ENCODE results near the gene NRP2.

NRP2 gene

GRCh38 chr2:205766779-205767359, 84.6 kb downstream of the NRP2 start:
- Histone ChIP-seq H3K4me3 (ENCODE audit: low read depth in 1 of 2, low read length in 2 of 2) (no peak overlapping the region), H3K27me3 (ENCODE audit: insufficient read depth, low read length, poor library complexity) (peaks cover 15% of the 10 kb centered on the region), H3K4me2 (ENCODE audit: insufficient read depth, low read length) (no peak overlapping the region), H3K79me2 (ENCODE audit: insufficient read depth, low read length) (no peaks in the 10 kb centered on the region), H2AFZ (ENCODE audit: low read depth, low read length) (no peak overlapping the region), H3K4me1 (ENCODE audit: insufficient read depth, low read length) (no peaks in the 10 kb centered on the region), H4K20me1 (ENCODE audit: insufficient read depth, low read length) (peaks cover 4% of the 10 kb centered on the region; the same call in 1 of the 2 replicates), H3K36me3 (ENCODE audit: insufficient read depth, low read length) (no peaks in the 10 kb centered on the region), H3K9me3 (ENCODE audit: insufficient read depth, low read length, severe bottlenecking) (no peaks in the 10 kb centered on the region), H3K27ac (ENCODE audit: low read length) (no peak overlapping the region), H3K9ac (ENCODE audit: low read depth, low read length) (no peak overlapping the region)
- TF ChIP-seq EZH2 (IDR thresholded peaks at IDR 0.05; ENCODE audit: borderline replicate concordance, low read depth, low read length, severe bottlenecking), result no peak
- peak; percentile 88 for TF ChIP-seq CTCF (IDR thresholded peaks at IDR 0.05; ENCODE audit: borderline replicate concordance, extremely low read depth, low read length, poor library complexity, severe bottlenecking)
- ATAC-seq (ENCODE audit: insufficient read depth, low read depth) (0 out of 3 replicates have a peak, but pooled peaks have one; percentile 48), DNase-seq (peak; percentile 54)

- Histone ChIP-seq H3K4me3 (ENCODE audit: low read depth in 1 of 2, low read length in 2 of 2) (no peak overlapping the region), H3K27me3 (ENCODE audit: insufficient read depth, low read length, poor library complexity) (peaks cover 9% of the 10 kb centered on the region), H3K4me2 (ENCODE audit: insufficient read depth, low read length) (no peak overlapping the region), H3K79me2 (ENCODE audit: insufficient read depth, low read length) (no peaks in the 10 kb centered on the region), H3K36me3 (ENCODE audit: insufficient read depth, low read length) (no peaks in the 10 kb centered on the region), H3K9me3 (ENCODE audit: insufficient read depth, low read length, severe bottlenecking) (no peaks in the 10 kb centered on the region), H3K27ac (ENCODE audit: low read length) (no peak overlapping the region), H3K9ac (ENCODE audit: low read depth, low read length) (no peak overlapping the region), H2AFZ (ENCODE audit: low read depth, low read length) (no peak overlapping the region), H3K4me1 (ENCODE audit: insufficient read depth, low read length) (no peaks in the 10 kb centered on the region), H4K20me1 (ENCODE audit: insufficient read depth, low read length) (no peaks in the 10 kb centered on the region)
- TF ChIP-seq CTCF (IDR thresholded peaks at IDR 0.05; ENCODE audit: borderline replicate concordance, extremely low read depth, low read length, poor library complexity, severe bottlenecking) (no peak), EZH2 (IDR thresholded peaks at IDR 0.05; ENCODE audit: borderline replicate concordance, low read depth, low read length, severe bottlenecking) (no peak)
- ATAC-seq (ENCODE audit: insufficient read depth, low read depth) (no peak), DNase-seq (no peak)
These were observed 85.3 kb downstream of the NRP2 start for GRCh38 chr2:205767617-205768016.

- no peak overlapping the region for H3K27ac ChIP-seq (ENCODE audit: low read length)
- TF ChIP-seq CTCF (IDR thresholded peaks at IDR 0.05; ENCODE audit: borderline replicate concordance, extremely low read depth, low read length, poor library complexity, severe bottlenecking) (no peak), EZH2 (IDR thresholded peaks at IDR 0.05; ENCODE audit: borderline replicate concordance, low read depth, low read length, severe bottlenecking) (no peak)
- no peaks in the 10 kb centered on the region for H3K9me3 ChIP-seq (ENCODE audit: insufficient read depth, low read length, severe bottlenecking)
- H4K20me1 ChIP-seq (ENCODE audit: insufficient read depth, low read length), result no peaks in the 10 kb centered on the region
- H3K9ac ChIP-seq (ENCODE audit: low read depth, low read length), result no peak overlapping the region
- peaks cover 13% of the 10 kb centered on the region for H3K27me3 ChIP-seq (ENCODE audit: insufficient read depth, low read length, poor library complexity)
- H3K4me2 ChIP-seq (ENCODE audit: insufficient read depth, low read length), result no peak overlapping the region
- ATAC-seq (ENCODE audit: insufficient read depth, low read depth) (no peak), DNase-seq (no peak)
- no peaks in the 10 kb centered on the region for H3K4me1 ChIP-seq (ENCODE audit: insufficient read depth, low read length)
- H3K36me3 ChIP-seq (ENCODE audit: insufficient read depth, low read length), result no peaks in the 10 kb centered on the region
- H3K79me2 ChIP-seq (ENCODE audit: insufficient read depth, low read length), result no peaks in the 10 kb centered on the region
- no peak overlapping the region for H2AFZ ChIP-seq (ENCODE audit: low read depth, low read length)
- H3K4me3 ChIP-seq (ENCODE audit: low read depth in 1 of 2, low read length in 2 of 2), result no peak overlapping the region
These were observed 86.0 kb downstream of the NRP2 start for GRCh38 chr2:205768341-205768740.
